HS-5 (cell line): ENCODE data around the gene PRDX3.

Source experiments
- DNase-seq: peaks from one replicate; pipeline ENCODE4 v3.0.0-alpha.2; 2012; ENCODE audit warnings: low read depth

PRDX3 gene

DNA sequence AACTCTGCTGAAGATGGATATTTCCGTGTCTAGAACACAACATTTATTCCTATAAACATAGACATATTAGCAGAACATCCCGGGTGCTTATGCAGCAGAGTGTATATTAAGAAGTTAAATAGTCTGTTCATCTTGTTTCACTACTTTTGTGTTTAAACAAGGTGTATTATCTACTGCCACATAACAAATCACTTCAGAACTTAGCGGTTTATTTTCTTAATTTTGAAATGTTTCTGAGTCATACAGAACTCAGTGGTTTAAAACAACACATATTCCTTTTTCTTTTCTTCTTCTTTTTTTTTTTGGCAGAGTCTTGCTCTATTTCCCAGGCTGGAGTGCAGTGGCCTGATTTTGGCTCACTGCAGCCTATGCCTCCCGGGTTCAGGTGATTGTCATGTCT, 48.9 kb downstream of the PRDX3 start:
- no peak for DNase-seq

- DNase-seq, result no peak
Observed at GRCh38 chr10:119125942-119126341, 52.7 kb downstream of the PRDX3 start.

DNA sequence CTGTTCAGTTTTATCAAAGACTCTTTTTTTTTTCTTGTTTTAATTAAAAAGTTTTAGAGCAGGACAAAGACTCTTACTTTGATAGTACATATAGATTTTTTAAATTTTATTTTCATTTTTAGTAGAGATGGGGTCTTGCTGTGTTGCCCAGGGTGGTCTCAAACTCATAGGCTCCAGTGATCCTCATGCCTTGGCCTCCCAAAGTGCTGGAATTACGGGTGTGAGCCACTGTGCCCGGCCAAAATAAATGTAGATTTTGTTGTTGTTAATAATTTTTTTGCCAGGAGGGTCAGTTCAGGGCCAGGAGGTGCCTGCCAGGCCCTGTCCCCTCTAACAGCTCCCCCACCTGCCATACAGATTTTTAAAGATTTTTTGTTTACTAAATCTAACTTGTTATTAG, 57.7 kb downstream of the PRDX3 start:
- DNase-seq, result no peak

GRCh38 chr10:119120413-119120867, 58.2 kb downstream of the PRDX3 start:
- no peak for DNase-seq

DNA sequence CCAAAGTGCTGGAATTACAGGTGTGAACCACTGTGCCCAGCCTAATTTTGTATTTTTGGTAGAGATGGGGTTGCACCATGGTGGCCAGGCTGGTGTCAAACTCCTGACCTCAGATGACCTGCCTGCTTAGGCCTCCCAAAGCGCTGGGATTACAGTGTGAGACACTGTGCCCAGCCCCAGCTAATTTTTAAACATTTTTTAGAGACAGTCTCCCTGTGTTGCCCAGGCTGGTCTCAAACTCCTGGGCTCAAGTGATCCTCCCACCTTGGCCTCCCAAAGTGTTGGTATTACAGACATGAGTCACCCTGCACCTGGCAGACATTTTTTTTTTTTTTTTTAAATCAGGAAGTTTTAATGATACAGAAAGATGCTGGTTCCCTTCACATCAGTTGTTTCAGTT, 59.2 kb downstream of the PRDX3 start:
- DNase-seq, result no peak

DNA sequence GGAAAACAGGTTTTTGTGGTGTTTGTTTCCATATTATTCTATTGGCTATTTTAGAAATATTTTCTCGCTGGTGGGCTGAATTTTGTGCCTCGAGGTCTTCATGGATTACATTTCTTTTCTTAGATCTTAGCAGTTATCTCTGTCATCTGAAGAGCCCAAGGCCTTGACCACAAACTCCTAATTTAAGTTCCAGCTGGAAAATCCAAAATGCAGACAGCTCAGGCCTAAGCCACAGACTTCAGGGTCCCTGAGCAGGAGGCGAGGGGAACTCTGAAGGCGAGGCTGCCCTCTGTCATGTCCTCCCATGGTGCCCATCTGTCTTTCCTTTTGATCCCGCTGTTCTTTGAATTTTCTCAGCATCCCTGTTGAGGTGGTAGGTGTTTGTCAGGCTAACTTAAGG, 60.4 kb downstream of the PRDX3 start:
- no peak for DNase-seq
